NCI-H2227 (cell line): ENCODE results near the gene CUL4A.

Experiments used
- DNase-seq: peaks from one replicate; lab custom pipeline; 2025; ENCODE audit not compliant: unreplicated experiment; lab: John Stamatoyannopoulos, UW

Gene CUL4A

GRCh38 chr13:113179374-113180230 is 29.8 kb upstream of the CUL4A start:
- DNase-seq, result no peak

- DNase-seq, result no peak
Observed at GRCh38 chr13:113182046-113182445, 27.4 kb upstream of the CUL4A start.

GRCh38 chr13:113183450-113184129 is 25.8 kb upstream of the CUL4A start:
- no peak for DNase-seq

GRCh38 chr13:113184568-113185440 is 24.6 kb upstream of the CUL4A start:
- no peak for DNase-seq

GRCh38 chr13:113186061-113186900 is 23.1 kb upstream of the CUL4A start:
- no peak for DNase-seq

GRCh38 chr13:113187263-113187669 is 22.1 kb upstream of the CUL4A start:
- peak; percentile 5 for DNase-seq

GRCh38 chr13:113187883-113188665 is 21.3 kb upstream of the CUL4A start:
- no peak for DNase-seq

GRCh38 chr13:113190181-113190580 is 19.2 kb upstream of the CUL4A start:
- no peak for DNase-seq

GRCh38 chr13:113192279-113192678 is 17.1 kb upstream of the CUL4A start:
- DNase-seq, result no peak

- no peak for DNase-seq
Observed at GRCh38 chr13:113192902-113193301, 16.5 kb upstream of the CUL4A start.

GRCh38 chr13:113195360-113195759 is 14.1 kb upstream of the CUL4A start:
- no peak for DNase-seq

GRCh38 chr13:113196970-113197737 is 12.3 kb upstream of the CUL4A start:
- no peak for DNase-seq

- no peak for DNase-seq
Observed at GRCh38 chr13:113201815-113202214, 7.6 kb upstream of the CUL4A start.

GRCh38 chr13:113202912-113203311 is 6.5 kb upstream of the CUL4A start:
- no peak for DNase-seq

- no peak for DNase-seq
Observed at GRCh38 chr13:113203507-113204377, 5.7 kb upstream of the CUL4A start.

- DNase-seq, result no peak
Observed at GRCh38 chr13:113204378-113204734, 5.1 kb upstream of the CUL4A start.

GRCh38 chr13:113205428-113205931 is 3.9 kb upstream of the CUL4A start:
- no peak for DNase-seq

GRCh38 chr13:113207460-113207859 is 2.0 kb upstream of the CUL4A start:
- no peak for DNase-seq
